Body of pancreas (tissue), 4 donors: ENCODE results near the gene APBA1. TPM values are rescaled to one million over a fixed set of nuclear protein-coding genes. Genes with fewer than 3 reads are reported as not detected.
A peak's percentile ranks its signal among the peaks of the same experiment; 100 is the strongest.

Source experiments
- ATAC-seq: fragments of 150-250 bp; one replicate; pipeline ENCODE4 v1.9.1; 2016
- DNase-seq, 4 donors: peaks; one replicate each; pipeline ENCODE4 v3.0.0-alpha.2; 2019
- H3K27ac ChIP-seq, 4 donors: fragments of 200-600 bp; sonication (generic); 1 replicate in 3 of 4; 2 replicates in 1 of 4; pipeline versions ENCODE4 v1.5.1 to v1.6.1; 2016 to 2019; ENCODE audit warnings: mild to moderate bottlenecking in 1 of 4, mixed read lengths in 1 of 4, moderate library complexity in 1 of 4
- H3K27me3 ChIP-seq, 2 donors: fragments of 200-600 bp; sonication (generic); one replicate each; pipeline ENCODE4 v1.6.0; 2016; ENCODE audit warnings: mild to moderate bottlenecking in 1 of 2
- H3K36me3 ChIP-seq, 2 donors: fragments of 200-600 bp; sonication (generic); replicated peaks in 1 of 2; 2 replicates each; pipeline ENCODE4 v1.5.1; 2016; ENCODE audit warnings: low read depth in 2 of 2; ENCODE audit not compliant: insufficient read depth in 1 of 2
- H3K4me1 ChIP-seq: fragments of 200-600 bp; sonication (generic); one replicate; pipeline ENCODE4 v1.6.0; 2016
- H3K4me3 ChIP-seq, 2 donors: fragments of 200-600 bp; sonication (generic); 1 replicate in 1 of 2; 2 replicates in 1 of 2; pipeline ENCODE4 v1.5.1; 2016 to 2019
- H3K9me3 ChIP-seq, 3 donors: fragments of 200-600 bp; sonication (generic); 1 replicate in 2 of 3; 2 replicates in 1 of 3; pipeline ENCODE4 v1.5.1; 2016
- CTCF ChIP-seq, 7 experiments: fragments of 450-650 bp in 4 of 7; fragments of 200-600 bp in 3 of 7; sonication (generic) in 3 of 7; IDR thresholded peaks; one replicate each; pipeline ENCODE4 v1.5.1; 2016 to 2019; ENCODE audit warnings: antibody characterized with exemption in 7 of 7
- POLR2A ChIP-seq, 3 donors: fragments of 450-650 bp; IDR thresholded peaks; one replicate each; pipeline ENCODE4 v1.6.1; 2016; ENCODE audit warnings: antibody characterized with exemption in 3 of 3, mild to moderate bottlenecking in 2 of 3
- whole genome bisulfite sequencing, 2 donors: methylation state at CpG; one replicate each; pipeline ENCODE4 v1.1.5; 2017; 5-methylcytosine and 5-hydroxymethylcytosine counted together
- intact Hi-C: fragments of 100-400 bp; cut with DNase I; formaldehyde crosslinking; loops from one replicate; pipeline ENCODE4 v1.15.1; 2023
- total RNA-seq, 2 donors: library from RNA; depleted of rRNA; stranded (reverse); fragments of >200 nt; gene quantifications; one replicate each; pipeline ENCODE4 v1.1.0, GENCODE V29; 2016

Gene APBA1
- total RNA-seq, 2 donors from 2014 or later: 3.3 to 3.6 TPM

GRCh38 chr9:69427286-69427685 is 244.9 kb downstream of the APBA1 start:
- TF ChIP-seq CTCF (IDR thresholded peaks at IDR 0.05) (no peak), POLR2A (IDR thresholded peaks at IDR 0.05) (no peak)
- H3K9me3 ChIP-seq: no peaks in the 10 kb centered on the region
- no peak for DNase-seq
- whole genome bisulfite sequencing, 2 donors: 76 to 79% methylated on average over 4 of the region's 4 CpGs
- H3K36me3 ChIP-seq: no peaks in the 10 kb centered on the region
- no peaks in the 10 kb centered on the region for H3K4me1 ChIP-seq
- ATAC-seq: no peak
- intact Hi-C loops: no loop called here
- no peak overlapping the region for H3K4me3 ChIP-seq
- no peak overlapping the region for H3K27ac ChIP-seq
- no peaks in the 10 kb centered on the region for H3K27me3 ChIP-seq

GRCh38 chr9:69425136-69425801 is 246.9 kb downstream of the APBA1 start:
- DNase-seq (peak in 1 of 4 donors; percentile 21), ATAC-seq (no peak)
- 77 to 84% methylated on average over 17 of the region's 17 CpGs for WGBS, 2 donors
- TF ChIP-seq CTCF (IDR thresholded peaks at IDR 0.05): no peak
- no peak for TF ChIP-seq POLR2A (IDR thresholded peaks at IDR 0.05)
- H3K27me3 ChIP-seq: no peaks in the 10 kb centered on the region
- intact Hi-C loops: no loop called here
- no peak overlapping the region for H3K27ac ChIP-seq
- no peak overlapping the region for H3K4me3 ChIP-seq
- H3K36me3 ChIP-seq: no peaks in the 10 kb centered on the region
- H3K4me1 ChIP-seq: no peaks in the 10 kb centered on the region
- no peaks in the 10 kb centered on the region for H3K9me3 ChIP-seq

- no peaks in the 10 kb centered on the region for H3K27me3 ChIP-seq
- peak; percentile 52 to 63 (median 58) for DNase-seq
- H3K27ac ChIP-seq: no peak overlapping the region
- no peaks in the 10 kb centered on the region for H3K4me1 ChIP-seq
- 44 to 45% methylated on average over 12 to 16 of the region's 16 CpGs for WGBS, 2 donors
- H3K9me3 ChIP-seq: no peaks in the 10 kb centered on the region
- TF ChIP-seq POLR2A (IDR thresholded peaks at IDR 0.05) (no peak), CTCF (IDR thresholded peaks at IDR 0.05) (peak; percentile 32 to 92 (median 86))
- no peaks in the 10 kb centered on the region for H3K36me3 ChIP-seq
- no peak overlapping the region for H3K4me3 ChIP-seq
- intact Hi-C loops: loop anchor here (5.0 kb wide), 2 partner anchors 455 to 495 kb away; no protein-coding TSS in a partner anchor
- ATAC-seq: peak; percentile 68
These were observed 250.0 kb downstream of the APBA1 start for GRCh38 chr9:69421908-69422801.

- no peak for TF ChIP-seq POLR2A (IDR thresholded peaks at IDR 0.05)
- no peak for TF ChIP-seq CTCF (IDR thresholded peaks at IDR 0.05)
- Histone ChIP-seq H3K27me3 (no peaks in the 10 kb centered on the region), H3K4me1 (no peaks in the 10 kb centered on the region), H3K27ac (no peak overlapping the region), H3K4me3 (no peak overlapping the region), H3K36me3 (no peaks in the 10 kb centered on the region), H3K9me3 (no peaks in the 10 kb centered on the region)
- intact Hi-C loops: loop anchor here (5.0 kb wide), 2 partner anchors 457 to 497 kb away; no protein-coding TSS in a partner anchor
- no peak for ATAC-seq
- WGBS, 2 donors: 80 to 93% methylated on average over 2 to 10 of the region's 10 CpGs
- DNase-seq: no peak
These were observed 251.4 kb downstream of the APBA1 start for GRCh38 chr9:69420611-69421270.
